ENCODE results near the gene VWA5B1. TPM values are rescaled to one million over a fixed set of nuclear protein-coding genes. Genes with fewer than 3 reads are reported as not detected.

VWA5B1 gene
- total and polyA plus RNA-seq, 2 of the 8 experiments (the other 6 are each of a cell fraction or from before 2014, with no cell fraction given): 0.54 to 2.3 TPM

DNA sequence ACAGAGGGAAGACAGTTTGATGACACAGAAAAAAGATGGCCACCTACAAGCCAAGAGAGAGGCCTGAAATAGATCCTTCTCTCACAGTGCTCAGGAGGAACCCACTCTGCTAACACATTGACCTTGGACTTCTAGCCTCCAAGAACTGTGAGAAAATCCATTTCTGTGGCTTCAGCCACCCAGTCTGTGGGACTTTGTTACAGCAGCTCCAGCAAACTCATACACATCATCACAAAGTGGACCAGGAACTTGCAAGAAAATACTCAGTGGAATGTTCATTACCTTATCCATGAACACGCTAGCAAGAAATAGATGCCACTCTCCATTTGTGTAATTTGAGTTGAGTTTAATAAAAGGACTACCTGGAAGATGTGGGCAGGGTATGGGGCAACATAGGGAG, 38.1 kb upstream of the VWA5B1 start (continued):
- TF ChIP-seq, protein P1, sequence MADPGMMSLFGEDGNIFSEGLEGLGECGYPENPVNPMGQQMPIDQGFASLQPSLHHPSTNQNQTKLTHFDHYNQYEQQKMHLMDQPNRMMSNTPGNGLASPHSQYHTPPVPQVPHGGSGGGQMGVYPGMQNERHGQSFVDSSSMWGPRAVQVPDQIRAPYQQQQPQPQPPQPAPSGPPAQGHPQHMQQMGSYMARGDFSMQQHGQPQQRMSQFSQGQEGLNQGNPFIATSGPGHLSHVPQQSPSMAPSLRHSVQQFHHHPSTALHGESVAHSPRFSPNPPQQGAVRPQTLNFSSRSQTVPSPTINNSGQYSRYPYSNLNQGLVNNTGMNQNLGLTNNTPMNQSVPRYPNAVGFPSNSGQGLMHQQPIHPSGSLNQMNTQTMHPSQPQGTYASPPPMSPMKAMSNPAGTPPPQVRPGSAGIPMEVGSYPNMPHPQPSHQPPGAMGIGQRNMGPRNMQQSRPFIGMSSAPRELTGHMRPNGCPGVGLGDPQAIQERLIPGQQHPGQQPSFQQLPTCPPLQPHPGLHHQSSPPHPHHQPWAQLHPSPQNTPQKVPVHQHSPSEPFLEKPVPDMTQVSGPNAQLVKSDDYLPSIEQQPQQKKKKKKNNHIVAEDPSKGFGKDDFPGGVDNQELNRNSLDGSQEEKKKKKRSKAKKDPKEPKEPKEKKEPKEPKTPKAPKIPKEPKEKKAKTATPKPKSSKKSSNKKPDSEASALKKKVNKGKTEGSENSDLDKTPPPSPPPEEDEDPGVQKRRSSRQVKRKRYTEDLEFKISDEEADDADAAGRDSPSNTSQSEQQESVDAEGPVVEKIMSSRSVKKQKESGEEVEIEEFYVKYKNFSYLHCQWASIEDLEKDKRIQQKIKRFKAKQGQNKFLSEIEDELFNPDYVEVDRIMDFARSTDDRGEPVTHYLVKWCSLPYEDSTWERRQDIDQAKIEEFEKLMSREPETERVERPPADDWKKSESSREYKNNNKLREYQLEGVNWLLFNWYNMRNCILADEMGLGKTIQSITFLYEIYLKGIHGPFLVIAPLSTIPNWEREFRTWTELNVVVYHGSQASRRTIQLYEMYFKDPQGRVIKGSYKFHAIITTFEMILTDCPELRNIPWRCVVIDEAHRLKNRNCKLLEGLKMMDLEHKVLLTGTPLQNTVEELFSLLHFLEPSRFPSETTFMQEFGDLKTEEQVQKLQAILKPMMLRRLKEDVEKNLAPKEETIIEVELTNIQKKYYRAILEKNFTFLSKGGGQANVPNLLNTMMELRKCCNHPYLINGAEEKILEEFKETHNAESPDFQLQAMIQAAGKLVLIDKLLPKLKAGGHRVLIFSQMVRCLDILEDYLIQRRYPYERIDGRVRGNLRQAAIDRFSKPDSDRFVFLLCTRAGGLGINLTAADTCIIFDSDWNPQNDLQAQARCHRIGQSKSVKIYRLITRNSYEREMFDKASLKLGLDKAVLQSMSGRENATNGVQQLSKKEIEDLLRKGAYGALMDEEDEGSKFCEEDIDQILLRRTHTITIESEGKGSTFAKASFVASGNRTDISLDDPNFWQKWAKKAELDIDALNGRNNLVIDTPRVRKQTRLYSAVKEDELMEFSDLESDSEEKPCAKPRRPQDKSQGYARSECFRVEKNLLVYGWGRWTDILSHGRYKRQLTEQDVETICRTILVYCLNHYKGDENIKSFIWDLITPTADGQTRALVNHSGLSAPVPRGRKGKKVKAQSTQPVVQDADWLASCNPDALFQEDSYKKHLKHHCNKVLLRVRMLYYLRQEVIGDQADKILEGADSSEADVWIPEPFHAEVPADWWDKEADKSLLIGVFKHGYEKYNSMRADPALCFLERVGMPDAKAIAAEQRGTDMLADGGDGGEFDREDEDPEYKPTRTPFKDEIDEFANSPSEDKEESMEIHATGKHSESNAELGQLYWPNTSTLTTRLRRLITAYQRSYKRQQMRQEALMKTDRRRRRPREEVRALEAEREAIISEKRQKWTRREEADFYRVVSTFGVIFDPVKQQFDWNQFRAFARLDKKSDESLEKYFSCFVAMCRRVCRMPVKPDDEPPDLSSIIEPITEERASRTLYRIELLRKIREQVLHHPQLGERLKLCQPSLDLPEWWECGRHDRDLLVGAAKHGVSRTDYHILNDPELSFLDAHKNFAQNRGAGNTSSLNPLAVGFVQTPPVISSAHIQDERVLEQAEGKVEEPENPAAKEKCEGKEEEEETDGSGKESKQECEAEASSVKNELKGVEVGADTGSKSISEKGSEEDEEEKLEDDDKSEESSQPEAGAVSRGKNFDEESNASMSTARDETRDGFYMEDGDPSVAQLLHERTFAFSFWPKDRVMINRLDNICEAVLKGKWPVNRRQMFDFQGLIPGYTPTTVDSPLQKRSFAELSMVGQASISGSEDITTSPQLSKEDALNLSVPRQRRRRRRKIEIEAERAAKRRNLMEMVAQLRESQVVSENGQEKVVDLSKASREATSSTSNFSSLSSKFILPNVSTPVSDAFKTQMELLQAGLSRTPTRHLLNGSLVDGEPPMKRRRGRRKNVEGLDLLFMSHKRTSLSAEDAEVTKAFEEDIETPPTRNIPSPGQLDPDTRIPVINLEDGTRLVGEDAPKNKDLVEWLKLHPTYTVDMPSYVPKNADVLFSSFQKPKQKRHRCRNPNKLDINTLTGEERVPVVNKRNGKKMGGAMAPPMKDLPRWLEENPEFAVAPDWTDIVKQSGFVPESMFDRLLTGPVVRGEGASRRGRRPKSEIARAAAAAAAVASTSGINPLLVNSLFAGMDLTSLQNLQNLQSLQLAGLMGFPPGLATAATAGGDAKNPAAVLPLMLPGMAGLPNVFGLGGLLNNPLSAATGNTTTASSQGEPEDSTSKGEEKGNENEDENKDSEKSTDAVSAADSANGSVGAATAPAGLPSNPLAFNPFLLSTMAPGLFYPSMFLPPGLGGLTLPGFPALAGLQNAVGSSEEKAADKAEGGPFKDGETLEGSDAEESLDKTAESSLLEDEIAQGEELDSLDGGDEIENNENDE (IDR thresholded peaks at IDR 0.05; ENCODE audit: insufficient replicate concordance, low read length): no peak
- TF ChIP-seq EZH2 (IDR thresholded peaks at IDR 0.05; ENCODE audit: low read depth, low read length, severe bottlenecking): no peak
- no peak for TF ChIP-seq HDAC6 (IDR thresholded peaks at IDR 0.05; ENCODE audit: low read depth, low read length)
- TF ChIP-seq, protein P2, sequence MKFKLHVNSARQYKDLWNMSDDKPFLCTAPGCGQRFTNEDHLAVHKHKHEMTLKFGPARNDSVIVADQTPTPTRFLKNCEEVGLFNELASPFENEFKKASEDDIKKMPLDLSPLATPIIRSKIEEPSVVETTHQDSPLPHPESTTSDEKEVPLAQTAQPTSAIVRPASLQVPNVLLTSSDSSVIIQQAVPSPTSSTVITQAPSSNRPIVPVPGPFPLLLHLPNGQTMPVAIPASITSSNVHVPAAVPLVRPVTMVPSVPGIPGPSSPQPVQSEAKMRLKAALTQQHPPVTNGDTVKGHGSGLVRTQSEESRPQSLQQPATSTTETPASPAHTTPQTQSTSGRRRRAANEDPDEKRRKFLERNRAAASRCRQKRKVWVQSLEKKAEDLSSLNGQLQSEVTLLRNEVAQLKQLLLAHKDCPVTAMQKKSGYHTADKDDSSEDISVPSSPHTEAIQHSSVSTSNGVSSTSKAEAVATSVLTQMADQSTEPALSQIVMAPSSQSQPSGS (IDR thresholded peaks at IDR 0.05; ENCODE audit: low read length): no peak
- no peak for TF ChIP-seq RBBP5 (IDR thresholded peaks at IDR 0.05; ENCODE audit: borderline replicate concordance, low read depth, low read length)
- TF ChIP-seq, protein P3, sequence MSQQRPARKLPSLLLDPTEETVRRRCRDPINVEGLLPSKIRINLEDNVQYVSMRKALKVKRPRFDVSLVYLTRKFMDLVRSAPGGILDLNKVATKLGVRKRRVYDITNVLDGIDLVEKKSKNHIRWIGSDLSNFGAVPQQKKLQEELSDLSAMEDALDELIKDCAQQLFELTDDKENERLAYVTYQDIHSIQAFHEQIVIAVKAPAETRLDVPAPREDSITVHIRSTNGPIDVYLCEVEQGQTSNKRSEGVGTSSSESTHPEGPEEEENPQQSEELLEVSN (IDR thresholded peaks at IDR 0.05): no peak
- TF ChIP-seq CTBP2 (IDR thresholded peaks at IDR 0.05; ENCODE audit: borderline replicate concordance, insufficient read depth, insufficient read length, low read length): no peak
- no peak for TF ChIP-seq SIN3A (conservative IDR thresholded peaks at IDR 0.05 in 1 of 2, IDR thresholded peaks at IDR 0.05 in 1 of 2; ENCODE audit: low read depth in 1 of 2, low read length in 2 of 2)

Measured in H1 (cell line).